GM06990 (cell line): ENCODE data around the gene SCD5.

ENCODE experiments used
- DNase-seq: peaks from one replicate; pipeline ENCODE4 v3.0.0-alpha.2; 2011; ENCODE audit not compliant: insufficient read length; ENCODE audit errors: extremely low read depth
- H3K27me3 ChIP-seq: replicated peaks from 2 replicates; pipeline ENCODE4 v1.6.0; 2011; ENCODE audit warnings: low read length; ENCODE audit not compliant: control insufficient read depth, insufficient read depth
- H3K36me3 ChIP-seq: 2 replicates; pipeline ENCODE4 v1.5.1; 2011; ENCODE audit warnings: low read length; ENCODE audit not compliant: control insufficient read depth, insufficient read depth
- H3K4me3 ChIP-seq: replicated peaks from 2 replicates; pipeline ENCODE4 v1.5.1; 2011; ENCODE audit warnings: low read depth, mild to moderate bottlenecking, control low read depth, low read length
- TF ChIP-seq, protein P1 (sequence below): IDR thresholded peaks from 2 replicates; pipeline ENCODE4 v1.5.1; 2011; ENCODE audit warnings: low read length, control low read depth, mild to moderate bottlenecking, inconsistent platforms; ENCODE audit not compliant: insufficient read depth, poor library complexity, severe bottlenecking

The SCD5 gene

DNA sequence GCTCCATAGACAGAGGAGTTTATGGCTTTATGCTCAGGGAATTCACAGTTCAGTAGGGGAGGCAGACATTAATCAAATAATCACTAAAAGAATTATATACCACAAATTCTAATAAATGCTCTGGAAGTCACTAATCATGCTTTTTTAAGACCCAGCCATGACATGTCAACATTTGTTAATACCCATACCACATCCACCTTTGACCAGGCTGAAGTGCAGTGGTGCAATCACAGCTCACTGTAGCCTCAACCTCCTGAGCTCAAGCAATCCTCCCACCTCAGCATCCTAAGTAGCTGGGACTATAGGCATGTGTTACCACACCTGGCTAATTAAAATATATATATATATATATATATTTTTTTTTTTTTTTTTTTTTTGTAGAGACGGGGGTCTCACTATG lies 12.8 kb upstream of the SCD5 start:
- no peak for DNase-seq
- no peaks in the 10 kb centered on the region for H3K36me3 ChIP-seq
- no peaks in the 10 kb centered on the region for H3K27me3 ChIP-seq
- TF ChIP-seq, protein P1, sequence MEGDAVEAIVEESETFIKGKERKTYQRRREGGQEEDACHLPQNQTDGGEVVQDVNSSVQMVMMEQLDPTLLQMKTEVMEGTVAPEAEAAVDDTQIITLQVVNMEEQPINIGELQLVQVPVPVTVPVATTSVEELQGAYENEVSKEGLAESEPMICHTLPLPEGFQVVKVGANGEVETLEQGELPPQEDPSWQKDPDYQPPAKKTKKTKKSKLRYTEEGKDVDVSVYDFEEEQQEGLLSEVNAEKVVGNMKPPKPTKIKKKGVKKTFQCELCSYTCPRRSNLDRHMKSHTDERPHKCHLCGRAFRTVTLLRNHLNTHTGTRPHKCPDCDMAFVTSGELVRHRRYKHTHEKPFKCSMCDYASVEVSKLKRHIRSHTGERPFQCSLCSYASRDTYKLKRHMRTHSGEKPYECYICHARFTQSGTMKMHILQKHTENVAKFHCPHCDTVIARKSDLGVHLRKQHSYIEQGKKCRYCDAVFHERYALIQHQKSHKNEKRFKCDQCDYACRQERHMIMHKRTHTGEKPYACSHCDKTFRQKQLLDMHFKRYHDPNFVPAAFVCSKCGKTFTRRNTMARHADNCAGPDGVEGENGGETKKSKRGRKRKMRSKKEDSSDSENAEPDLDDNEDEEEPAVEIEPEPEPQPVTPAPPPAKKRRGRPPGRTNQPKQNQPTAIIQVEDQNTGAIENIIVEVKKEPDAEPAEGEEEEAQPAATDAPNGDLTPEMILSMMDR, result no peak
- no peak overlapping the region for H3K4me3 ChIP-seq

- DNase-seq, result no peak
- H3K27me3 ChIP-seq, result no peaks in the 10 kb centered on the region
- no peak overlapping the region for H3K4me3 ChIP-seq
- no peaks in the 10 kb centered on the region for H3K36me3 ChIP-seq
- TF ChIP-seq, protein P1, result no peak
Observed at GRCh38 chr4:82810176-82810575, 11.6 kb upstream of the SCD5 start.

DNA sequence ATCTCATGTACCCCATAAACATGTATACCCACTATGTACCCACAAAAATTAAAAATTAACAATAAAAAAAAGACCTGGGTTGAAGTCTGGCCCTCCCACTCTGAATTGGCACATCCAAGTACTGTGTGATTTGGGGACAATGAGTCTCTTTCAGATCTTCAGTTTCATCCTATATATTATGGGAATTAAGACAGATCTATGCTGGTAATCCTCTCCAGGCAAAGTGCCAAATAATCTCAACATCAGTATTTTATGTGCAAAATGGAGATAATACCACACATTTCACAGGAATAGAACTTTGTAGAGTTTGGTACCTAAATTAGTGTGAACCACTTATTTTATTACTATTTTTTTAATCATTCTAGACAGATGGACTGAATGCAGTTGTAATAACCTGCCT lies 11.0 kb upstream of the SCD5 start:
- TF ChIP-seq, protein P1, result no peak
- DNase-seq, result no peak
- no peaks in the 10 kb centered on the region for H3K36me3 ChIP-seq
- H3K4me3 ChIP-seq, result no peak overlapping the region
- H3K27me3 ChIP-seq, result no peaks in the 10 kb centered on the region; the same call in 1 of the 2 replicates

DNA sequence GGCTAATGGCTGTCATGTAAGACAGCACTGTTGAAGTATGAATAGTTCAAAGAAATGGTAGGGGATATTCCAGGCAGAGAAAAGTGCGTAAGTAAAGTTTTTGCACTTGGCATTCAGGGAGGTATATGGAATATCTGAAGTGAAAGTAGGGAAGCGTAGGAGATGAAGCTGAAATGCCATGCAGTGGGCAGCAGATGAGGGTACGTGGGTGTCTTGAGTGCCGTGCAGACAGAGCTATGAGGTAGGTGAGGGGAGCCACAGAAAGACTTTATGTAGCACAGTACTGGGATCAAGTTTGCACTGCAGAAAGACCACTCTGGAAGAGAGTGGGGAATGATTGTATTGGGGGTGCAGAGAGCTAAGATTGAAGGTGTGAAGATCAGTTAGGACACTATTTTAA lies 5.2 kb upstream of the SCD5 start:
- Histone ChIP-seq H3K4me3 (no peak overlapping the region), H3K36me3 (no peaks in the 10 kb centered on the region), H3K27me3 (no peaks in the 10 kb centered on the region; the same call in 1 of the 2 replicates)
- no peak for DNase-seq
- TF ChIP-seq, protein P1, result no peak

DNA sequence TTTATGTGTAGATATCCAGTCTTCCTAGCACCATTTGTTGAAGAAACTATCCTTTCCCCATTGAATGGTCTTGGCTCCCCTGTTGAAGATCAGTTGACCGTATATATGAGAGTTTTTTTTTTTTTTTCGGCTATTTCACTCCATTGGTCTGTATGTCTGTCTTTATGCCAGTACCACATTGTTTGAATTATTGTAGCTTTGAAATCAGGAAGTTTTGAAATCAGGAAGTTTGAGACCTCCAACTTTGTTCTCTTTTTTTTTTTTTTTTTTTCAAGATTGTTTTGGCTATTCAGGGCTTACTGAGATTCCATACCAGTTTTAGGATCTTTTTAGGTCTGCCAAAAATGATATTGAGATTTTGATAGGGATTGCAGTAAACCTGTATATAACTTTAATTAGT lies 4.3 kb upstream of the SCD5 start:
- Histone ChIP-seq H3K36me3 (no peaks in the 10 kb centered on the region), H3K27me3 (no peaks in the 10 kb centered on the region; the same call in 1 of the 2 replicates), H3K4me3 (no peak overlapping the region)
- TF ChIP-seq, protein P1, result no peak
- no peak for DNase-seq

GRCh38 chr4:82801910-82802521 lies 3.4 kb upstream of the SCD5 start:
- no peaks in the 10 kb centered on the region; the same call in 1 of the 2 replicates for H3K27me3 ChIP-seq
- H3K36me3 ChIP-seq, result no peaks in the 10 kb centered on the region
- H3K4me3 ChIP-seq, result no peak overlapping the region
- no peak for DNase-seq
- TF ChIP-seq, protein P1, result peak; percentile 46
